Stimulated activated naive B cell treated with anti-CD40 and anti-IgM and Interleukin-4, amounts not matched to agents 10 μg/mL and 1 μg/mL and 100 μg/mL, for 72 hours (primary cell): ENCODE data around the gene RAB11FIP5.

Experiments used
- ATAC-seq, 2 donors: fragments of 150-1000 bp; cut with Tn5 transposase; replicated peaks; 2 replicates each; pipeline ENCODE4 v1.10.0; 2021; ENCODE audit warnings: moderate library complexity in 1 of 2
- DNase-seq: peaks from one replicate; pipeline ENCODE4 v3.0.0; 2021
- H3K27ac Mint-ChIP-seq: one replicate; pipeline ENCODE4 v1.8.0; 2022; ENCODE audit warnings: mild to moderate bottlenecking, mixed read lengths
- H3K27me3 Mint-ChIP-seq, 2 donors: one replicate each; pipeline ENCODE4 v1.8.0; 2022; ENCODE audit warnings: mixed read lengths in 2 of 2
- H3K36me3 Mint-ChIP-seq, 2 donors: one replicate each; pipeline ENCODE4 v1.8.0; 2022; ENCODE audit warnings: mixed read lengths in 2 of 2, mild to moderate bottlenecking in 1 of 2
- H3K4me1 Mint-ChIP-seq, 2 donors: one replicate each; pipeline ENCODE4 v1.8.0; 2022; ENCODE audit warnings: mixed read lengths in 2 of 2, mild to moderate bottlenecking in 1 of 2
- H3K4me3 Mint-ChIP-seq, 2 donors: one replicate each; pipeline ENCODE4 v1.8.0; 2022; ENCODE audit warnings: mild to moderate bottlenecking in 2 of 2, mixed read lengths in 2 of 2, moderate library complexity in 1 of 2
- H3K9me3 Mint-ChIP-seq, 2 donors: one replicate each; pipeline ENCODE4 v1.8.0; 2022; ENCODE audit warnings: mixed read lengths in 2 of 2, mild to moderate bottlenecking in 1 of 2

RAB11FIP5 gene

DNA sequence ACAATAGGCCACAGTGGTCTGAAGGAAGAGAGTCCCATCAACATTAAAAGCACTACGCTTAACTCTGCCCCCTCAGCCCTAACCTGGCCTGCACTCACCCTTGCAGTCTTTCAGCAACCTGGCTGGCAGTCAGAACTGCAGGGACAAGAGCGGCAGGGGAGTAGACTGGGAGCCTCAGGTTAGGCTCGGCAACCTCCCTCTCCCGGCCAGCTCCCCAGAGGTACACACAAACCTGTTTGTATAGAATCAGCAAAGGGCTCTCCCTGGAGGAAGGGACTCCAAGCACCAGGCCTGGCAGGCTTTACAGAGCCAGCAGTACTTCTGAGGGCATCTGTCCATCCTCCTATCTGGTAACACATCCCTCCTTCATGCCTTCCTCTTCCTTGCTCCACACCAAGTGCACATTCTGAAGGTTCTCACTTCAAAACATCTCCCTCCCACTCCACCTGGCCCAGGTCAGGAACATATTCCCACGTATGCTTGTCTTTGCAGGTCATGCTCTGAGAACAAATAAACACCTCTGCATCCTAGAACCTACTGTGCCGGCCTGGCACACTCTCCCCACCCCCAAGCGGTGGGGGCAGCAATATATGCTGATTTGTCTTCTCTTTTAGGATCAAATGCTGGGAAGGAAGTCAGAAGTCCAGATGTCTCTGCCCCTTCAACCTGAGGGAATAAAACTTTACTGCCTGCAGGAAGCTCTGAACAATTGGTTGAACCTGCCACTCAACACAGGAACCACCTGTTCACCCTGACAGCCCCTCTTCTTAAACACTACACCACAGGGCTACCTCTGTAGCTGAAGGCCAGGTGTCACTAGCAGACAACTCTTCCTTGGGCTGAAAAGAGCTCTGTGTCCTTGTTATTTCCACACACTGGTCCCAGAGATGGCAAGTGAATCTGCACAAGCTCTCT lies 28.6 kb downstream of the RAB11FIP5 start:
- Mint-ChIP-seq H3K9me3 (no peaks in the 10 kb centered on the region), H3K27ac (no peak overlapping the region), H3K4me1 (peaks cover 0 to 3% of the 10 kb centered on the region in 2 donors), H3K27me3 (no peaks in the 10 kb centered on the region), H3K36me3 (peaks cover 0 to 1% of the 10 kb centered on the region in 2 donors), H3K4me3 (no peak overlapping the region)
- no peak for ATAC-seq
- no peak for DNase-seq

DNA sequence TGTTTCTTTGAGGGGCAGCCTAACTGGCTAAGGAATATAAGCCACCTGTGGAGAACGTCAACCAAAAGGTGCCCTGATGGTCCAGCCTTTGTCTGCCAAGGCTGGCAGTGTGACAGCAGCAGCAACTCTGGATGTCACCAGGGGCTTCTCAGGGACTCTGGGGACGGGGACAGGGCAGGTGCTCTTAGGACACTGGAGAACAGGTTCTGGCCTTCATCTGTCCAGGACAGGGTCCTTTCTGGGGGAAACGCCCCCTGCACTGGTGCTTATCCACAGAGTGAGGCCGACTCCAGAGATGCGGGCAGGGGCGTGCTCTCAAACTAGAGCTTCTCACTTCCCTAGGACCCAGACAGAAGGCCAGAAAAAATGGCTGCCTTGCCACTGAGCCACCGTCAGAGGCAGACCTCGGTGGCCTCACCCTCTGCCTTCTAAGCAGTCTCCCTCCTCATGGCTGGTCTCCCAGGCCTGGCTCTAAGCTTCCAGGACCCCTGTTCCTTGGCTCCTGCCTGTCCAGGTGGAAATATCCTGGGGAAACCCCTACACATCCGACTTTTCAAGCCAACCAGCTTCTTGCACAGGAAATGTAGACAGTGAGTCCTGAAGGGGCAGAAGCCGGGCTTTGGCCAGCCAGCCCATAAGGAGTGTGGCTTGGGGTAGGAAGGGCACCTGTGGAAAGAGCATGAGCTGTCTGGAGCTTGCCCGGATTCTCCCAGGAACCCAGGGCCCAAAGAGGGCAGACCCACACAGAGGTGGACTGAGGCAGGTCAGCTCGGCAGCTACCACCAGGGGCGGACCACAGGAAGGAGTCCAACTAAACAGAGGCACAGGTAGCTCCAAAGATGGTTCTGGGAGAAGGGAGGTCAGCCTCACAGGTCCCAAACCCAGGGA lies 30.0 kb downstream of the RAB11FIP5 start:
- no peak for DNase-seq
- H3K27ac Mint-ChIP-seq, result no peak overlapping the region
- ATAC-seq, result no peak
- H3K4me3 Mint-ChIP-seq, result no peak overlapping the region
- peaks cover 0 to 1% of the 10 kb centered on the region in 2 donors for H3K36me3 Mint-ChIP-seq
- no peaks in the 10 kb centered on the region for H3K9me3 Mint-ChIP-seq
- H3K27me3 Mint-ChIP-seq, result no peaks in the 10 kb centered on the region
- H3K4me1 Mint-ChIP-seq, result peaks cover 0 to 3% of the 10 kb centered on the region in 2 donors

DNA sequence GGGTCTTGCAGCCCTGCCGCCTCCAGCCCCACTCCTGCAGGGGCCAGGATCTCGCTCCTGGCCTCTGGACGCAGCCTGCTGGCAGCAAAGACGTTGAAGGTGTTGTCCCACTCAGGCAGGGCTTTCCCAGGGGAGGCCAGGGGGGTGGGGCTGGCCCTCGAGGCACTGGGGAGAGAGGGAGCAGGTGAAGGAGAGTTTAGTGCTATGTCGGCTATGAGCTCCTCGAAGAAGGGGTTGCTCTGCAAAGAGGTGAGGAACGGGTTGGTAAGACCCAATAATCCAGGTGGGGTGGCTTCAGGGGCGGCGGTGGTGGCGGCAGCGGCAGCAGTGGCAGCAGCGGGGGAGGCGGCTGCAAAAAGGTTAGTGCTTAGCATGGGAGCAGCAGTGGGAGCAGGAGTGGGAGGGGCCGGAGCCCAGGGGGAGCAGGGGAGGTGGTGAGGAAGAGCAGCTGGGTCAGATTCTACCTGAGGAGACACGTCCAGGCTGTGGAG lies 31.5 kb downstream of the RAB11FIP5 start:
- Mint-ChIP-seq H3K4me1 (peaks cover 0 to 3% of the 10 kb centered on the region in 2 donors), H3K27ac (no peak overlapping the region), H3K27me3 (no peaks in the 10 kb centered on the region), H3K36me3 (peaks cover 0 to 1% of the 10 kb centered on the region in 2 donors), H3K4me3 (no peak overlapping the region), H3K9me3 (no peaks in the 10 kb centered on the region)
- no peak for DNase-seq
- ATAC-seq, result no peak

DNA sequence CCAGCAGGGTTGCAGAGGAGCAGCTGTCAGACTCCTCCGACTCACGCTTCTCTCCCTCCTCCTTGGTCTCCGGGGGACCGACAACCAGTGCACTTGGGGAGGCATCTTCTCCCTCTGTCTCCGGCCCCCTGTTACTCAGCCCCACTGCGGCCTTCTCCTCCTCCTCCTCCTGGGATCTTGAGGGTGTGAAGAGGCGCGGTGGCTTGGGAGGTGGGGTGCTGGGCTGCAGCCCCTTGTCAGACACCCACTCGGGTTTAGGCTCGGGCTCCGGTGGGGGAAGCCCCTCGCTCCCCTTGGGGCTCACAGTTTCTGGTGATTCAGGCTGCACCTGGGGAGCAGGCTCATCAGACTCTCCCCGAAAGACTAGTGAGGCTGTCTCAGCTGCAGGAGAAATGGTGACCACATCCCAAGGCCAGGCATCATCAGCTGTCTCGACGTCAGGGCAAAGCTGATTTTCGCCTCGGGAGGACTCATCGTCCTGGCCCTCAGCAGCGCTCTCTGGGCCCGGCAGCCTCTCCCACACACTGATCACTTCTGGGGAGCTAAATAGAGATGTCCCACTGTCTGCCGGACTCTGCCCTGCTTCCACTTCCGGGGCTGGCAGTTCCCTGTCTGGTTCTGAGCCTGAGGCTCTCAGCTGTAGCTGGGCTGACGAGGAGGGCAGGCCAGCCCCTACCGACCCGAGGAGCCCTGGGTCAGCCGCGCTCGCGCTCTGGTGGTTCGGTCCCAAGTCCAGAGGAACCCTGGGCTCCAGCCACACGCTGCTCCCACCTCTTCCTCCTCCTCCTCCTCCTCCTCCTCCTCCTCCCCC lies 32.2 kb downstream of the RAB11FIP5 start:
- no peaks in the 10 kb centered on the region for H3K27me3 Mint-ChIP-seq
- H3K4me3 Mint-ChIP-seq, result no peak overlapping the region
- no peak overlapping the region for H3K27ac Mint-ChIP-seq
- peaks cover 0 to 1% of the 10 kb centered on the region in 2 donors for H3K36me3 Mint-ChIP-seq
- peaks cover 0 to under 1% of the 10 kb centered on the region in 2 donors for H3K4me1 Mint-ChIP-seq
- H3K9me3 Mint-ChIP-seq, result no peaks in the 10 kb centered on the region
- DNase-seq (no peak), ATAC-seq (peak in 1 of 2 donors; percentile 31)

DNA sequence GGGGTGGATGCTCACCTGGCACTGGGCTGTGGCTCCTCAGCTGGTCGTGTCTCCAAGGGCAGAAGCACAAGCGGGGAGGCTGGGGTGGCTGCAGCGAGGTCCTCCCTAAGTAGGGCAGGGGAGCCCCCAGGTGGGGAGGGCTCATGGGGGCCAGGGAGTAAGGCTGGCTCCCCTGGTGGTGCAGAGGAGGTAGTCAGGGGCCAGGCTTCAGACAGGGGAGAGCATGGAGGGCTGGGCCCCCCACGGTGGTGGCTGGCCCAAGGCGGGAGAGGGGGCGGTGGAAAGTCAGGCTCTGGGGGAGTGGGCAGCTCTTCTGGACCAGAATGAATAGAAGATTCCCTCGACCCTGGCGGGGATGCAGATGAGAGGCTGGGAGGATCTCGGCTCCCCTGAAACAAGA lies 33.1 kb downstream of the RAB11FIP5 start:
- DNase-seq (no peak), ATAC-seq (no peak)
- H3K27ac Mint-ChIP-seq, result no peak overlapping the region
- no peaks in the 10 kb centered on the region for H3K9me3 Mint-ChIP-seq
- peaks cover 0 to 1% of the 10 kb centered on the region in 2 donors for H3K36me3 Mint-ChIP-seq
- no peaks in the 10 kb centered on the region for H3K27me3 Mint-ChIP-seq
- no peak overlapping the region for H3K4me3 Mint-ChIP-seq
- H3K4me1 Mint-ChIP-seq, result no peaks in the 10 kb centered on the region

DNA sequence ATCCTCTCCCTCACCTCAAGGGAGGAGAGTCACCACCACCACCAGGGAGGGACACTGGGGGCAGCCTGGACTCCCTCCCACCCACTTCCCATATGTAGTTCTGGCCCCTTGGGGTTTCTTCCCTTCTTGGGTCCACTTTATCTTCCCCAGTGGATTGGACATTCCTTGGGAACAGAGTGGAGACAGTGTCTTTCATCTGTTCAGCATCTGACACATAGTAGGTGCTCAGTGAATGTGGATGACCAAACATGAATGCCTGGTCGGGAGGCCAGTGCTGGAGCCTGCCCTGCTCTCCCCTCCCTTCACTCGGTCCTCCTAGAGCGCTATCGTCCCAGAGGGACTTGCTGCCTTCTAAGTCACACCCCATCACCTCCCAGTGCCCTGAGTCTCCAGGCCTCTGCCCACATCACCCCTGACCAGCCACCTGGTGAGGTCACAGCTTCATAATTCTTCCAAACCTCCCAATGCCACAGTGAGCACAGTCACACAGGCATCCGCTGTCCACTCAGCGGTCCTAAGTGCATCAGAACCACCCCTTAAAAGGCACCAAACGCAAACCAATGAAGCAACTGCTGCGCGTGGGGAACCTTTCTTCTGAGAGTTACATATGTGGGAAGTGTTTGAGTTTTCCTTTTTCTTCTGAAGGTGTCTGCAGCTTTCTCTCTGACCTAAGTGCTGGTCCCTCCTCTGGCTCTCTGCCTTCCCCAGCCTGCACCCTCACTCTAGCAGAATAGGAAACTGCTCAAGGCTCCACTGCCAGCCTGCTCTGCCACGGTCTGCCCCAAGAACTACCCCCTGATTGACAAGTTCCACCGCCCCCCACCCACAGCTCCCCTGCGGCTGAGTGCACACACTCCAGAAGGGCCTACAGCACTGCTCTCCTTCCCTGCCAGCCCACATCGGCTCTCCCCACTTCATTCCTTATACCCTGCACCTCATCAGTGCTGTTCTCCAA lies 34.0 kb downstream of the RAB11FIP5 start:
- H3K9me3 Mint-ChIP-seq, result no peaks in the 10 kb centered on the region
- H3K4me1 Mint-ChIP-seq, result no peaks in the 10 kb centered on the region
- H3K4me3 Mint-ChIP-seq, result no peak overlapping the region
- no peaks in the 10 kb centered on the region for H3K27me3 Mint-ChIP-seq
- H3K36me3 Mint-ChIP-seq, result peaks cover 0 to 1% of the 10 kb centered on the region in 2 donors
- DNase-seq (no peak), ATAC-seq (no peak)
- peak overlapping the region; percentile 42 for H3K27ac Mint-ChIP-seq

DNA sequence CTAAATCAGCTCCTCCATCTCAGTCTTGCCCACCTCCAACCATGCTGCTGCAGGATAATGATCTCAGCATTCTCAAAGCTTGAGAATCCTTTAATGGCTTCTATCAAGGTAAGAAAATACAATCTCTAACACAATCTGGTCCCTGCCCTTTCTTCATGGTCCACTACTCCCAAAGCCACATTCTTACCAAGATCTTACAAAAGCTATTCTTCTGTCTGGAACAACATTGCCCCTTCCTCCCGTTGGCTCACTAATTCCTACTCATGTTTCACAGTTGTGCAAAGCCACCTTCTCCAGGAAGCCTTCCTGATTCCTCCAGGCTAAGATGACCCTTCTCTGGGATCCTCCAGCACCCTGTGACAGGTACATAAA lies 35.3 kb downstream of the RAB11FIP5 start:
- Mint-ChIP-seq H3K4me3 (no peak overlapping the region), H3K4me1 (no peaks in the 10 kb centered on the region), H3K27ac (no peak overlapping the region), H3K27me3 (no peaks in the 10 kb centered on the region), H3K36me3 (peaks cover 0 to 1% of the 10 kb centered on the region in 2 donors), H3K9me3 (no peaks in the 10 kb centered on the region)
- no peak for ATAC-seq
- no peak for DNase-seq

DNA sequence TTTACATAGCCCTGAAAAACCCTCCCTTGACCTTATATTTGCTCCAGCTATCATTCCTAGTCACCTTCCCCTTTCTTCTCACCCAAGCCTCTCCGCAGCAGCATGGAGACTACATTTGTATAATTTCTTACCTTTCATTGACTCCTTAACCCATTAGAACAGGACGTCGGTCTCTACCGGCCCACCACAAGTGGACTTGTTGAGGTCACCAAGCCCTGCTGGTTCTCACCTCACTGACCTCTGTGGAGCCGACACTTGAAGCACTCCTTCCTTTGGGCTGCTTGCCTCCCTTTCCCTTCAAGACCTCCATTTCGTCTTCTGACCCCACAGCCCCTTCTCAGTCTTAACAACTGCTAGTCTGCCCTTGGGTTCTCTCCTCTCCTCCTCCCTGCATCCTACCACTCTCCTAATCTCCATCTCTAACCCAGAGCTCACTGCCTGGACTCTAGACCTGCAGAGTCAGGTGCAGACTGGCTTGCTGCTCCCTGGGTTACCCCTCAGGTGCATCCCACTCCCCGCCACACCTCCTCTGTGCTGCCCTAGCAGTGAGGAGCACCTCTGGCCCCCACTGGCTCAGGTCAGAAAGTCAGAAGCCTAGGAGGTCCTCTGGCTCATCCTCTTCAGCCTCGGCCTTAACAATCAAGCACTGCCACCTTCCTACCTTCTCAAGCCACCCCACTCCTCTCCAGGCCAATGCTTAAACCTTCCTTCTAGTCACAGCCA lies 35.9 kb downstream of the RAB11FIP5 start:
- no peak overlapping the region for H3K27ac Mint-ChIP-seq
- peaks cover 0 to 1% of the 10 kb centered on the region in 2 donors for H3K36me3 Mint-ChIP-seq
- no peak for DNase-seq
- H3K4me3 Mint-ChIP-seq, result no peak overlapping the region
- ATAC-seq, result no peak
- no peaks in the 10 kb centered on the region for H3K27me3 Mint-ChIP-seq
- no peaks in the 10 kb centered on the region for H3K9me3 Mint-ChIP-seq
- peaks cover 4 to 5% of the 10 kb centered on the region in 2 donors for H3K4me1 Mint-ChIP-seq

DNA sequence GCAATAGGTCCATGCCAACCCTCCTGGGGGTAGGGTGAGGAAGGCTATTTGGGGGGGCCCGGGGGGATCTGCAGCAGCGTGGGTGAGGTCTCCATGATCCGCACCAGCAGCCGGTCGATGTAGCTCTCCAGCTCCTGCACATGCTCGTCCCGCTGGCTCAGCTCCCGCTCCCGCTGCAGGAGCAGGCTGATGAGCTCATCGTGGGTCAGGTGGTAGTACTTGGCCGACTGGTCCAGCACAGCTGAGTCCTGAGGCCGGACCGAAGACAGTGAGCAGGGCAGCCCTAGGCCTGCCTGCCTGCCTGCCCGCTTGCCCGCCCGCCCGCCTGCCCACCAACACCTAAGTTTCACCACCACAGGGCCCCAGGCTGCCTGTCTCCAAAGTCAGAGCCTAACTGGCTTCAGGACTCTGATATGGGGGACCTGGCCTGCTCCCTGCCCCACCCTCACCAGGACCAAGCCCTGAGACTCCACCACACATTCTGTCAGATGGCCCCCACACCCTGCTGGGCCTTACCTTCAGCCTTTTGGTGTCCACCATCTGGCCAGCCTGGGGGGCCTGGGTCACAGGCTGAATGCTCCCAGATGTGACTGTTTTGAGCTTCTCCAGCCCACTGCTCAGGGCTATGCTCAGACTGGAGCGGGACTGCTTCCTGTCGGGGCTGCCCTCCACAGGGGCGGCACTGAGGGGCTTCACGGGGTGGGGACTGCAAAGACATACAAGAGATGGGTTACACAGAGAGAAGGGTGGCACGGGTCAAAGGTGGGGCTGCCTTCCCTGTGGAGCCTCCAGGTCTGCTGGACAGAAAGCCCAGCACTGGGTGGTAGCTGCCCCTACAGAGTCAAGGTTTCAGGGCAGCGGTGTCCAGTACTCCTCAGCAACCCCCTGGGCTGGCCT lies 37.0 kb downstream of the RAB11FIP5 start:
- Mint-ChIP-seq H3K27me3 (no peaks in the 10 kb centered on the region), H3K36me3 (peaks cover 0 to 1% of the 10 kb centered on the region in 2 donors), H3K9me3 (no peaks in the 10 kb centered on the region), H3K4me3 (no peak overlapping the region), H3K27ac (no peak overlapping the region), H3K4me1 (peaks cover 6 to 8% of the 10 kb centered on the region in 2 donors)
- no peak for ATAC-seq
- no peak for DNase-seq

DNA sequence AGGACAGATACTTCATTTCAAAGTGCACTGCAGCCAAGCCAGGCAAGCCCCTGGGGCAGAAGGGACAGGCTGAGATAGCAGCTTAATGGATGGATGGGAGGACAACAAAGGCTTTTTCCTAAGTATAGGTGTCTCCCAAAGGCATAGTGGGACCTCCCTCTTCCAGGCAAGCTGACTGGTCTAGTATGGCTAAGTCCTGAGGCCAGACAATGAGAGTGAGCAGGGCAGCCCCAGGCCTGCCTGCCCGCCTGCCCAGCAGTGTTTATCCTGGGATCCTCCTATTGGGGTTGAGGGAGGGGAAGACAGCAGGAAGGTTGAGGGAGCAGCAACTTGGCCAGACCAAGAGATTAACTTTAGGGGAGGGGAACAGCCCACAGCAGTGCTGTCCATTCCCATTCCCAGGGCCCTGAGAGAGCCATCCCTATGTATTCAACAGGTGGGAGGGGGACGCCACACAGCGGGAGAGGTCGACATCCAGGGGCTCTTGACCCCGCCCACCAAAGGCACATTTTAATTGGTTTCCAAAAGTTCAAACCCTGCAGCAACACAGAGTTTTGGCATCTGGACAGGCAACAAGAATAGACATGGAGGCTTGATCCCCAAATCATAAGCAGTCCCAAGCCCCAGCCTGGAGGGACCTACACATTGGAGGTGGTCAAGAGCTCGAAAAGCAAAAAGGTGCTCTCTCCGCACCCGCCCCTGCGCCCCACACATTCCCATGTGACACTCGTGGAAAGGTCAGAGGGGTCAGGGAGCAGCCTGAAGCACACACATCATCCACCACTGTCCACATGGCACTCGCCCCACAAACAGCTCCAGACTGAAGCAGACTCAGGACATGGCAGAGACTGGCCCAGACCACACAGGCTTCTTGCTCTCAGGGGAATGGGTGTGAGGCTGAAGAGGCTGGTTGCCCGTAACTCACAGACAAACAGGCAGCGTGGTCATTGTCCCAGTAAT lies 38.4 kb downstream of the RAB11FIP5 start:
- Mint-ChIP-seq H3K9me3 (no peaks in the 10 kb centered on the region), H3K27ac (no peak overlapping the region), H3K4me1 (peaks cover 12 to 19% of the 10 kb centered on the region in 2 donors), H3K4me3 (no peak overlapping the region), H3K27me3 (no peaks in the 10 kb centered on the region), H3K36me3 (peaks cover 0 to under 1% of the 10 kb centered on the region in 2 donors)
- DNase-seq, result no peak
- no peak for ATAC-seq

DNA sequence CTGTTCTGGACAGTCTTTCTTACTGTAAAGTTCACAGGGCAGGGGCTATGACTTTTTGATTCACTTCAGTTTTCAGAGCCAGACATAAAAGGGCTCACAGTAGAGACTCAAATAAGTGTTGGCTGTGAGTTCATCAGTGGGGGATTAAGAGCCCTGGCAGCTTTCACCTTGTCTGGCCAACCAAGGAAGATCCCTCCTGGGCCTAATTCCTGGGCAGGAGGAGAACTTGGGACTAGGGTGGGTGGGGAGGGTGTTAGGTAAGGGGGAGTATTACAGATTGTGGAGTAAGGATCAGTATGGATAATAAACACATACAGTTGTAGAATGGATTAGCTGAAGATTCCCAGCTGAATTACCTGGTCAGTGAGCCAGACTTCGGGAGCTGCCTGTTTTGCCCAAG lies 40.3 kb downstream of the RAB11FIP5 start:
- no peaks in the 10 kb centered on the region for H3K27me3 Mint-ChIP-seq
- ATAC-seq (no peak), DNase-seq (no peak)
- no peaks in the 10 kb centered on the region for H3K9me3 Mint-ChIP-seq
- peak overlapping the region; percentile 94 for H3K27ac Mint-ChIP-seq
- H3K36me3 Mint-ChIP-seq, result peaks cover 2 to 3% of the 10 kb centered on the region in 2 donors
- peaks cover 22 to 29% of the 10 kb centered on the region in 2 donors for H3K4me1 Mint-ChIP-seq
- peak overlapping the region; percentile 88 to 95 for H3K4me3 Mint-ChIP-seq
